ENCODE results near the gene MAPK1.

DNA sequence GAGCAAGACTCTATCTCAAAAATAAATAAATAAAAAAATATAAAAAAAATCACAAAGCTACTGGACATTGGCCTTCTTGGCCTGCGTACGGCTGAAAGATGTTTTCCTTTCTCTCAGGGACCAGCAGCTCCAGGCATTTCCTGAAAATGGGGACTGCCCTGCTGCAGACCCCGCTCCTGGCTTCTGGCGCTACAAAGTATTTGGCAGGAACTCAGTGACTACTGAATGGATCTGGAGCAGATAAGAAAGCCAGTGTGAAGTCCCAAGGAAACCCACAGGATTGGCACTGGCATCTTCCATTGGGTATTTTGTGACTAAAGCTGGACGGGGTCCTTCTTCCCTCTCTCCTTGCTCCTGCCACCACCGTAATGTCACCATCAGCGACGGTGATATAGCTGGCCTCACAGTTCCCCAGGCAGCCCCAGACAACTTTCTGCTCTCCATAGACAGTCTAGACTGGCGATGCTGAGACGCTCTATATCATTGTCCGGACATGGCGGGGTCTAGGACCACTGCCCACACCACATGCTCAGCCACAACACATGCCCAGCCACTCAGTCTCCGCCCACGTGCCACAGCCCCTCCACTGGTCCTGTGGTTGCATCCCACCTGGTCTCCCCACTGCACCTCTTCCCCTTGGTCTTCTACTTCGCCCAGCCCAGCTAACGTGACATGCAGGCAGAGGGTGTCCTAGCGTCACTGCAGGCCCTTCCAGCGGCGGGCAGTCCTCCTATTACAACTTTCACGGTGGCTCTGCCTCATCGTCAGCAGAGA lies 109.2 kb downstream of the MAPK1 start:
- no peak for TF ChIP-seq POLR2A (IDR thresholded peaks at IDR 0.05; ENCODE audit: low read depth, low read length)
- TF ChIP-seq, protein P1, sequence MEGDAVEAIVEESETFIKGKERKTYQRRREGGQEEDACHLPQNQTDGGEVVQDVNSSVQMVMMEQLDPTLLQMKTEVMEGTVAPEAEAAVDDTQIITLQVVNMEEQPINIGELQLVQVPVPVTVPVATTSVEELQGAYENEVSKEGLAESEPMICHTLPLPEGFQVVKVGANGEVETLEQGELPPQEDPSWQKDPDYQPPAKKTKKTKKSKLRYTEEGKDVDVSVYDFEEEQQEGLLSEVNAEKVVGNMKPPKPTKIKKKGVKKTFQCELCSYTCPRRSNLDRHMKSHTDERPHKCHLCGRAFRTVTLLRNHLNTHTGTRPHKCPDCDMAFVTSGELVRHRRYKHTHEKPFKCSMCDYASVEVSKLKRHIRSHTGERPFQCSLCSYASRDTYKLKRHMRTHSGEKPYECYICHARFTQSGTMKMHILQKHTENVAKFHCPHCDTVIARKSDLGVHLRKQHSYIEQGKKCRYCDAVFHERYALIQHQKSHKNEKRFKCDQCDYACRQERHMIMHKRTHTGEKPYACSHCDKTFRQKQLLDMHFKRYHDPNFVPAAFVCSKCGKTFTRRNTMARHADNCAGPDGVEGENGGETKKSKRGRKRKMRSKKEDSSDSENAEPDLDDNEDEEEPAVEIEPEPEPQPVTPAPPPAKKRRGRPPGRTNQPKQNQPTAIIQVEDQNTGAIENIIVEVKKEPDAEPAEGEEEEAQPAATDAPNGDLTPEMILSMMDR (IDR thresholded peaks at IDR 0.05; ENCODE audit: extremely low read depth in 1 of 2, insufficient read depth in 1 of 2, low read depth in 1 of 2, low read length in 2 of 2), result no peak
- TF ChIP-seq MYC (IDR thresholded peaks at IDR 0.05; ENCODE audit: low read depth, low read length), result no peak
- no peak for TF ChIP-seq EZH2 (IDR thresholded peaks at IDR 0.05; ENCODE audit: borderline replicate concordance, low read depth, low read length, severe bottlenecking)
- TF ChIP-seq, protein P2, sequence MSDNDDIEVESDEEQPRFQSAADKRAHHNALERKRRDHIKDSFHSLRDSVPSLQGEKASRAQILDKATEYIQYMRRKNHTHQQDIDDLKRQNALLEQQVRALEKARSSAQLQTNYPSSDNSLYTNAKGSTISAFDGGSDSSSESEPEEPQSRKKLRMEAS (IDR thresholded peaks at IDR 0.05; ENCODE audit: insufficient read depth, insufficient read length), result no peak
- peak; percentile 26 for TF ChIP-seq POLR2AphosphoS5 (IDR thresholded peaks at IDR 0.05; ENCODE audit: insufficient read depth, low read depth, low read length)
- TF ChIP-seq JUN (IDR thresholded peaks at IDR 0.05; ENCODE audit: borderline replicate concordance, insufficient read depth, insufficient read length, low read depth), result no peak
- no peak for TF ChIP-seq GATA2 (IDR thresholded peaks at IDR 0.05; ENCODE audit: insufficient read depth, insufficient read length, low read depth, low read length)
- no peak for TF ChIP-seq FOS (IDR thresholded peaks at IDR 0.05; ENCODE audit: borderline replicate concordance, insufficient read depth, low read length)

Data from endothelial cell of umbilical vein (primary cell).